GM21390 (cell line): ENCODE results near the gene LSAMP.
"Not testable (repeated sequence)": the region's sequence is repeated elsewhere in the genome, so short reads cannot be mapped to it uniquely, and the experiment has no call there.

ENCODE experiments used
- ATAC-seq: cut with Tn5 transposase; IDR thresholded peaks from one replicate; pipeline ENCODE4 v1.9.1; 2021; ENCODE audit not compliant: unreplicated experiment

The LSAMP gene

GRCh38 chr3:115819785-115820384 lies 625.4 kb downstream of the LSAMP start:
- ATAC-seq: peak; percentile 90

- ATAC-seq: peak; percentile 60
These were observed 630.4 kb downstream of the LSAMP start for GRCh38 chr3:115814778-115815380.

- ATAC-seq: no peak
These were observed 631.3 kb downstream of the LSAMP start for GRCh38 chr3:115814006-115814405.

GRCh38 chr3:115808816-115809215 lies 636.5 kb downstream of the LSAMP start:
- ATAC-seq: no peak

- no peak for ATAC-seq
These were observed 637.0 kb downstream of the LSAMP start for GRCh38 chr3:115808244-115808643.

- ATAC-seq: no peak
These were observed 638.8 kb downstream of the LSAMP start for GRCh38 chr3:115806501-115806900.

GRCh38 chr3:115805520-115805919 lies 639.8 kb downstream of the LSAMP start:
- ATAC-seq: no peak

GRCh38 chr3:115804713-115805119 lies 640.6 kb downstream of the LSAMP start:
- ATAC-seq: no peak

- no peak for ATAC-seq
These were observed 641.1 kb downstream of the LSAMP start for GRCh38 chr3:115804200-115804599.

- ATAC-seq: no peak
These were observed 641.6 kb downstream of the LSAMP start for GRCh38 chr3:115803661-115804060.

GRCh38 chr3:115800489-115801075 lies 644.7 kb downstream of the LSAMP start:
- ATAC-seq: no peak

GRCh38 chr3:115800065-115800464 lies 645.2 kb downstream of the LSAMP start:
- ATAC-seq: not testable (repeated sequence)

- no peak for ATAC-seq
These were observed 652.9 kb downstream of the LSAMP start for GRCh38 chr3:115792206-115792955.

GRCh38 chr3:115791271-115792153 lies 653.8 kb downstream of the LSAMP start:
- ATAC-seq: not testable (repeated sequence)

- ATAC-seq: no peak
These were observed 654.5 kb downstream of the LSAMP start for GRCh38 chr3:115790759-115791158.

GRCh38 chr3:115789481-115789880 lies 655.8 kb downstream of the LSAMP start:
- no peak for ATAC-seq

- ATAC-seq: no peak
These were observed 656.3 kb downstream of the LSAMP start for GRCh38 chr3:115788921-115789470.

- no peak for ATAC-seq
These were observed 657.5 kb downstream of the LSAMP start for GRCh38 chr3:115787818-115788217.

GRCh38 chr3:115785782-115786181 lies 659.5 kb downstream of the LSAMP start:
- no peak for ATAC-seq

GRCh38 chr3:115784739-115785536 lies 660.3 kb downstream of the LSAMP start:
- ATAC-seq: peak; percentile 2
